Tracheal epithelial cell (primary cell): ENCODE results near the gene KANSL2. TPM values are rescaled to one million over a fixed set of nuclear protein-coding genes. Genes with fewer than 3 reads are reported as not detected.

Experiments
- total RNA-seq: library from RNA; depleted of rRNA; stranded (reverse); fragments of >200 nt; gene quantifications from 2 replicates; pipeline ENCODE4 v1.2.1, GENCODE V29; 2014

Gene KANSL2, protein sequence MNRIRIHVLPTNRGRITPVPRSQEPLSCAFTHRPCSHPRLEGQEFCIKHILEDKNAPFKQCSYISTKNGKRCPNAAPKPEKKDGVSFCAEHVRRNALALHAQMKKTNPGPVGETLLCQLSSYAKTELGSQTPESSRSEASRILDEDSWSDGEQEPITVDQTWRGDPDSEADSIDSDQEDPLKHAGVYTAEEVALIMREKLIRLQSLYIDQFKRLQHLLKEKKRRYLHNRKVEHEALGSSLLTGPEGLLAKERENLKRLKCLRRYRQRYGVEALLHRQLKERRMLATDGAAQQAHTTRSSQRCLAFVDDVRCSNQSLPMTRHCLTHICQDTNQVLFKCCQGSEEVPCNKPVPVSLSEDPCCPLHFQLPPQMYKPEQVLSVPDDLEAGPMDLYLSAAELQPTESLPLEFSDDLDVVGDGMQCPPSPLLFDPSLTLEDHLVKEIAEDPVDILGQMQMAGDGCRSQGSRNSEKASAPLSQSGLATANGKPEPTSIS
- total RNA-seq: 35.9 and 67.6 TPM in 2 replicates

DNA sequence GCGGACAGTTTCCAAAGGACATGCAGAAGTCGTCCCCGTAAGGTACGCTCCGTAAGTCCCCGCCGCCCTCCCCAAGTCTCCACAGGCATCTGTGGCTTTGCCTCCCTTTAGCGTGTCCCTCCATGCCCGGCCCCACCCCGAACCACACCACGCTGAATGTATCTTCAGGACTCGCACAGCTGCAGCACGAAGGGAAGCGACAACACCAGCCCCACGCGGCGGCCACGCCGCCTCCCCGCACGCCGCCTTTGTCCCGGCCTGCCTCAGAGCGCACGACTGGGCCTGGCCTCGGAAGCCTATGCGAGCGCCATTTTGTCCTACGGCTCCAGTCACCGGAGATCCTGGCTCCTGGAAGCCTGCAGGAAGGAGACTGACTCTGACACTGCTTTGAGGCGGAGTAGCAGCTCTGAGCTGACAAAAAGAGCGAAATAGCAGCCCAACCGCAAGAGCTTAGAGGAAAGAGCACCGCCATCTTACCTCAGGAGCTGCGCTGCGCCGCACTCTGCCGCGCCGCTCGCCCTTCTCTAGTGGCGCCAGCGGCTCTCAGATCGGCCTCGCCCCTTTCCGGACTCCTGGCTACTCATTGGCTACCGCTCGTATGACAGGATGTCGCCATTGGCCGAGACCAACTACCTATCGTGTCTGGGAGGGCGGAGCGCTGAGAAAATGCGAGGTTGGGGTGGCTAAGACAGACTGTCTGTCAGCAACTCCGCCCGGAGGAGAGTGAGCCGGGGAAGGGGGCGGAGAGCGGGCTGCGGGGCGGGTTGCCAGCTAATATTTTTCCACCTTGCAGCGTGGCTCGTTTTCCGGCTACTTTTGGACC, at the start of gene KANSL2:
Gene KANSL2, minus strand, starts transcription at position 529 of the 823 bp plus-strand sequence. CDS start 606 bp downstream, outside the sequence.

DNA sequence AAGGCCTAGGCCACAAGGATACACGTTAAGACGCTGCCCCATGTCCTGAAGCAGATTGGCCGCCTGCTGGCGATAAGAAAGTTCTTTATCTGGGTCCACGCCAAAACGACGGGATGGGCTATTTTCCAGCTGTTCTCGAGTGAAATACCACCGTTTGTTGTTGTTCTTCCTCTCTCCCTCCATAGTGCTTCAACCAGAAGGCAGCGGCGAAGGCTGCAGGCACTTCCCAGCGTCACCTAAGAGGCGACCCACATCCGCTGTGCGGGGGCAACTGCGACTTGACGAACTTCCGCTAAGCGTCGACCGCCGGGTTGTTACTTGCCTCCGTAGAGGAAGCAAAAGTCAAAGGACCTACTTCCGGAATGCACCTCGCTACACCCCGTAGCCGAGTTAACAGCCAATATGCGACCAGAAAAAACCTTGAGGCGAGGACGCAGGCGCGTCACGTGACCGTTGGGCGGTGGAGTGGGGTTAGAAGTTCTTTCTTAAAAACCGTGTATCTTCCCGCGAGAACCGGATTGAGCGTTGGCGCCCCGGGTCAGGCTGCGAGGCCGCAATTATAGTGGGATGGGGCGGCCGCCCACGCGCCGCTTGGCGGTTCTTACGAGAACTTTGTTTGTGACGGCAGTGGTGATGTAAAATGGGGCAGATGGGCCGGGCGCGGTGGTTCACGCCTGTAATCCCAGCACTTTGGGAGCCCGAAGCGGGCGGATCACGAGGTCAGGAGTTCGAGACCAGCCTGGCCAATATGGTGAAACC, 34.6 kb upstream of the KANSL2 start, which contains the start of gene CCNT1:
Gene CCNT1, minus strand, starts transcription at position 215 of the 759 bp plus-strand sequence. Its CDS starts 32 bp downstream, at position 183.

Other genes with a start within 250 kb of the KANSL2 start
- not detected in 2 replicates for gene ANP32D, start 209.7 kb downstream of the KANSL2 start, total RNA-seq
- 3.4 TPM in 1 of 2 replicates, not detected in the other for gene C12orf54, start 199.7 kb downstream of the KANSL2 start, total RNA-seq
- gene OR8S1, start 156.6 kb downstream of the KANSL2 start, total RNA-seq: not detected in 2 replicates
- not detected in 2 replicates for gene LALBA, start 112.2 kb downstream of the KANSL2 start, total RNA-seq
- 17.8 and 24.9 TPM in 2 replicates for gene CCNT1, start 34.5 kb upstream of the KANSL2 start, total RNA-seq
- 12.8 and 20.7 TPM in 2 replicates for gene ADCY6, start 106.9 kb upstream of the KANSL2 start, total RNA-seq
- 9.6 and 21.4 TPM in 2 replicates for gene CACNB3, start 136.3 kb upstream of the KANSL2 start, total RNA-seq
- gene DDX23, start 169.9 kb upstream of the KANSL2 start, total RNA-seq: 62.7 and 81.0 TPM in 2 replicates
- gene RND1, start 183.6 kb upstream of the KANSL2 start, total RNA-seq: 0.43 and 7.5 TPM in 2 replicates
- 5.8 and 9.2 TPM in 2 replicates for gene FKBP11, start 243.3 kb upstream of the KANSL2 start, total RNA-seq